ENCODE measurements around the gene FEM1B.

Gene FEM1B

GRCh38 chr15:68271854-68272471, 5.6 kb upstream of the FEM1B start (continued):
- TF ChIP-seq ZSCAN18 (tag by site-specific recombination; IDR thresholded peaks at IDR 0.05) (no peak), ZNF354C (tag by site-specific recombination; IDR thresholded peaks at IDR 0.05; ENCODE audit: borderline replicate concordance, low read depth) (no peak), ZNF157 (tag by site-specific recombination; IDR thresholded peaks at IDR 0.05) (no peak), ZNF621 (tag by site-specific recombination; IDR thresholded peaks at IDR 0.05) (no peak), ZNF350 (tag by site-specific recombination; IDR thresholded peaks at IDR 0.05) (no peak), ZNF214 (tag by site-specific recombination; IDR thresholded peaks at IDR 0.05; ENCODE audit: borderline replicate concordance) (no peak), ZNF677 (tag by site-specific recombination; IDR thresholded peaks at IDR 0.05) (no peak), PRDM10 (tag by site-specific recombination; IDR thresholded peaks at IDR 0.05) (peak; percentile 74), PRDM1 (tag by site-specific recombination; IDR thresholded peaks at IDR 0.05) (no peak; the same call in 1 of the 2 replicates), PBX3 (CRISPR knock-in tag; IDR thresholded peaks at IDR 0.05) (no peak), IKZF3 (tag by site-specific recombination; IDR thresholded peaks at IDR 0.05) (no peak), ZNF692 (tag by site-specific recombination; IDR thresholded peaks at IDR 0.05) (peak; percentile 79), ZNF394 (tag by site-specific recombination; IDR thresholded peaks at IDR 0.05; ENCODE audit: borderline replicate concordance) (peak; percentile 52; the same call in 1 of the 2 replicates), ZNF324 (tag by site-specific recombination; IDR thresholded peaks at IDR 0.05) (no peak), ZNF747 (tag by site-specific recombination; IDR thresholded peaks at IDR 0.05) (no peak), ZBTB20 (tag by site-specific recombination; IDR thresholded peaks at IDR 0.05) (peak; percentile 91), ZBTB8A (tag by site-specific recombination; IDR thresholded peaks at IDR 0.05) (peak; percentile 96), ZFP41 (tag by site-specific recombination; IDR thresholded peaks at IDR 0.05; ENCODE audit: borderline replicate concordance) (no peak), CTCF (tag by site-specific recombination; IDR thresholded peaks at IDR 0.05) (no peak), ZNF24 (tag by site-specific recombination; IDR thresholded peaks at IDR 0.05) (0 out of 2 replicates have a peak, but pooled peaks have one; percentile 30), ZNF416 (tag by site-specific recombination; IDR thresholded peaks at IDR 0.05) (no peak), ZNF555 (tag by site-specific recombination; conservative IDR thresholded peaks at IDR 0.05) (no peak), ZNF266 (tag by site-specific recombination; IDR thresholded peaks at IDR 0.05; ENCODE audit: low read depth) (no peak), OSR2 (tag by site-specific recombination; IDR thresholded peaks at IDR 0.05) (no peak), ZNF777 (tag by site-specific recombination; IDR thresholded peaks at IDR 0.05; ENCODE audit: borderline replicate concordance) (no peak), ZNF248 (tag by site-specific recombination; IDR thresholded peaks at IDR 0.05) (no peak), GLIS1 (tag by site-specific recombination; IDR thresholded peaks at IDR 0.05) (peak; percentile 75), KLF8 (tag by site-specific recombination; IDR thresholded peaks at IDR 0.05) (peak; percentile 15; the same call in 1 of the 2 replicates), ZNF623 (tag by site-specific recombination; IDR thresholded peaks at IDR 0.05) (no peak), WT1 (tag by site-specific recombination; IDR thresholded peaks at IDR 0.05) (no peak), ZNF830 (tag by site-specific recombination; IDR thresholded peaks at IDR 0.05; ENCODE audit: low read depth) (no peak), ZFP37 (tag by site-specific recombination; IDR thresholded peaks at IDR 0.05) (peak; percentile 89; the same call in 1 of the 2 replicates), ZNF707 (tag by site-specific recombination; IDR thresholded peaks at IDR 0.05) (no peak)
